Endothelial cell of umbilical vein (primary cell): ENCODE data around the gene STXBP5. TPM values are rescaled to one million over a fixed set of nuclear protein-coding genes. Genes with fewer than 3 reads are reported as not detected.

ENCODE experiments used
- BruUV-seq: library from RNA; stranded (reverse); fragments of 400-500 nt; replicated peaks from 2 replicates; lab custom pipeline; 2021; lab: Mats Ljungman, UMichigan
- CTCF ChIA-PET: fragments of 300-600, 350-600 bp; sonication (Branson Sonifier 250); formaldehyde crosslinking; loops from one replicate; lab custom pipeline; 2021; ENCODE audit warnings: antibody characterized with exemption, inconsistent platforms; lab: Charles Lee
- POLR2A ChIA-PET: fragments of 300-600, 350-600 bp; sonication (Branson Sonifier 250); formaldehyde crosslinking; loops from one replicate; lab custom pipeline; 2021; ENCODE audit warnings: antibody characterized with exemption, inconsistent platforms; lab: Charles Lee
- DNase-seq: peaks from one replicate; pipeline ENCODE4 v3.0.0-alpha.2; 2011; ENCODE audit warnings: low read depth, low spot score
- FAIRE-seq: peaks from 2 replicates; lab custom pipeline; 2011; peaks lifted over from hg19 to GRCh38; lab: Jason Lieb, UNC
- H2AFZ ChIP-seq: 2 replicates; pipeline ENCODE4 v1.6.0; 2012; ENCODE audit warnings: low read depth, low read length, control low read depth, inconsistent platforms
- H3K27ac ChIP-seq: 2 replicates; pipeline ENCODE4 v1.5.1; 2011; ENCODE audit warnings: low read depth, mild to moderate bottlenecking, control low read depth, low read length, moderate library complexity; ENCODE audit not compliant: insufficient read depth
- H3K27me3 ChIP-seq, 2 experiments: 2 replicates each; pipeline versions ENCODE4 v1.6.0 to v1.6.1; 2011; ENCODE audit warnings: low read length in 2 of 2, mixed read lengths in 1 of 2; ENCODE audit not compliant: control insufficient read depth in 2 of 2, insufficient read depth in 2 of 2
- H3K36me3 ChIP-seq, 2 experiments: 2 replicates in 1 of 2; 3 replicates in 1 of 2; pipeline ENCODE4 v1.5.1; 2011; ENCODE audit warnings: low read length in 2 of 2, mild to moderate bottlenecking in 1 of 2, moderate library complexity in 1 of 2; ENCODE audit not compliant: control insufficient read depth in 2 of 2, insufficient read depth in 2 of 2; ENCODE audit errors: extremely low read depth in 1 of 2
- H3K4me1 ChIP-seq: 3 replicates; pipeline ENCODE4 v1.5.1; 2011; ENCODE audit warnings: mild to moderate bottlenecking, low read length; ENCODE audit not compliant: control insufficient read depth, insufficient read depth; ENCODE audit errors: extremely low read depth
- H3K4me2 ChIP-seq: 2 replicates; pipeline ENCODE4 v1.6.1; 2011; ENCODE audit warnings: low read length, control low read depth, mixed read lengths; ENCODE audit not compliant: insufficient read depth
- H3K4me3 ChIP-seq, 3 experiments: fragments of 200-600 bp in 1 of 3; sonication (generic), shearing (Covaris generic) in 1 of 3; replicated peaks in 1 of 3; 2 replicates each; pipeline ENCODE4 v1.5.1; 2011 to 2016; ENCODE audit warnings: control low read depth in 3 of 3, low read length in 3 of 3, mild to moderate bottlenecking in 2 of 3, inconsistent platforms in 1 of 3, low read depth in 1 of 3, moderate library complexity in 1 of 3; ENCODE audit not compliant: insufficient read depth in 1 of 3
- H3K79me2 ChIP-seq: 2 replicates; pipeline ENCODE4 v1.6.0; 2012; ENCODE audit warnings: low read length, inconsistent platforms; ENCODE audit not compliant: control insufficient read depth, insufficient read depth
- H3K9ac ChIP-seq: replicated peaks from 2 replicates; pipeline ENCODE3; 2011; ENCODE audit warnings: low read length, control low read depth; ENCODE audit not compliant: insufficient read depth; ENCODE audit errors: extremely low read depth
- H3K9me1 ChIP-seq: replicated peaks from 3 replicates; pipeline ENCODE4 v1.6.0; 2011; ENCODE audit warnings: mild to moderate bottlenecking, low read length; ENCODE audit not compliant: control insufficient read depth, insufficient read depth; ENCODE audit errors: extremely low read depth
- H3K9me3 ChIP-seq: replicated peaks from 2 replicates; pipeline ENCODE4 v1.5.1; 2012; ENCODE audit warnings: low read length, inconsistent platforms; ENCODE audit not compliant: control insufficient read depth, insufficient read depth
- H4K20me1 ChIP-seq: replicated peaks from 2 replicates; pipeline ENCODE3; 2011; ENCODE audit warnings: mild to moderate bottlenecking, low read length; ENCODE audit not compliant: control insufficient read depth, insufficient read depth; ENCODE audit errors: extremely low read depth
- CTCF ChIP-seq, 2 donors: IDR thresholded peaks; 1 replicate in 1 of 2; 2 replicates in 1 of 2; pipeline ENCODE4 v1.5.1; 2011; ENCODE audit warnings: low read length in 2 of 2, mild to moderate bottlenecking in 2 of 2, moderate library complexity in 2 of 2, control low read depth in 1 of 2, inconsistent platforms in 1 of 2, low read depth in 1 of 2; ENCODE audit not compliant: insufficient read depth in 1 of 2; ENCODE audit errors: extremely low read depth in 1 of 2
- FOS ChIP-seq: IDR thresholded peaks from 2 replicates; pipeline ENCODE4 v1.6.1; 2011; ENCODE audit warnings: mild to moderate bottlenecking, low read length, moderate library complexity, borderline replicate concordance; ENCODE audit not compliant: insufficient read depth
- GATA2 ChIP-seq: IDR thresholded peaks from 2 replicates; pipeline ENCODE4 v1.7.0; 2011; ENCODE audit warnings: low read depth, mild to moderate bottlenecking, moderate library complexity, mixed read lengths, low read length; ENCODE audit not compliant: insufficient read length, insufficient read depth
- JUN ChIP-seq: IDR thresholded peaks from 2 replicates; pipeline ENCODE4 v1.6.1; 2011; ENCODE audit warnings: borderline replicate concordance, low read depth; ENCODE audit not compliant: insufficient read length, insufficient read depth
- dilution Hi-C: fragments of 300-500 bp; cut with MboI; formaldehyde crosslinking; loops from one replicate; pipeline ENCODE4 v1.15.0; 2019; ENCODE audit warnings: low sequenced_read_pairs; ENCODE audit not compliant: extremely low pct_ligation_motif_present
- intact Hi-C: fragments of 100-400 bp; cut with micrococcal nuclease; formaldehyde crosslinking; loops from one replicate; pipeline ENCODE4 v1.10.0; 2022
- polyA plus RNA-seq, 4 experiments: library from polyadenylated mRNA; depleted of rRNA in 3 of 4; stranded (reverse) in 3 of 4; unstranded in 1 of 4; fragments of >200 nt; gene quantifications; 2 replicates each; pipeline versions ENCODE4 v1.2.1 to v1.2.3, GENCODE V29; 2011 to 2012; ENCODE audit warnings: missing spikeins in 1 of 4
- total RNA-seq: library from RNA; stranded (reverse); gene quantifications from 2 replicates; pipeline ENCODE4 v1.2.3, GENCODE V29; 2021

The STXBP5 gene
- total and polyA plus RNA-seq, 2 donors (not counting 3 experiments of a cell fraction or from before 2014, with no cell fraction given), result 7.1 to 21.8 TPM

GRCh38 chr6:147194652-147195411, 9.4 kb upstream of the STXBP5 start:
- peak overlapping the region; percentile 30 for H3K4me2 ChIP-seq

More at GRCh38 chr6:147194652-147195411, 9.4 kb upstream of the STXBP5 start:
- TF ChIP-seq JUN (no peak), CTCF (IDR thresholded peaks at IDR 0.05; ENCODE audit: extremely low read depth in 1 of 2, insufficient read depth in 1 of 2, low read depth in 1 of 2, low read length in 2 of 2) (no peak), GATA2 (peak; percentile 18), FOS (peak; percentile 58)
- no peaks in the 10 kb centered on the region for H4K20me1 ChIP-seq
- H3K4me1 ChIP-seq, result peaks cover 11% of the 10 kb centered on the region
- H3K36me3 ChIP-seq, result no peaks in the 10 kb centered on the region
- no peak overlapping the region for H2AFZ ChIP-seq
- H3K9me3 ChIP-seq, result no peaks in the 10 kb centered on the region
- intact Hi-C loops, result no loop called here
- dilution Hi-C loops, result no loop called here
- BruUV-seq, result no TSS peak
- H3K9ac ChIP-seq, result no peak overlapping the region
- CTCF ChIA-PET, result interaction anchor here (1.8 kb wide), 1 partner anchor 95 kb away, joined by 4 read pairs; no protein-coding TSS in a partner anchor
- peak; percentile 22 for DNase-seq
- no peak overlapping the region for H3K27ac ChIP-seq
- H3K9me1 ChIP-seq, result no peaks in the 10 kb centered on the region
- H3K79me2 ChIP-seq, result no peaks in the 10 kb centered on the region
- POLR2A ChIA-PET, result no interaction called here
- FAIRE-seq, result peak; percentile 55
- H3K4me3 ChIP-seq, result no peak overlapping the region
- no peaks in the 10 kb centered on the region for H3K27me3 ChIP-seq
